ENCODE results near the gene TLR4.

TLR4 gene

DNA sequence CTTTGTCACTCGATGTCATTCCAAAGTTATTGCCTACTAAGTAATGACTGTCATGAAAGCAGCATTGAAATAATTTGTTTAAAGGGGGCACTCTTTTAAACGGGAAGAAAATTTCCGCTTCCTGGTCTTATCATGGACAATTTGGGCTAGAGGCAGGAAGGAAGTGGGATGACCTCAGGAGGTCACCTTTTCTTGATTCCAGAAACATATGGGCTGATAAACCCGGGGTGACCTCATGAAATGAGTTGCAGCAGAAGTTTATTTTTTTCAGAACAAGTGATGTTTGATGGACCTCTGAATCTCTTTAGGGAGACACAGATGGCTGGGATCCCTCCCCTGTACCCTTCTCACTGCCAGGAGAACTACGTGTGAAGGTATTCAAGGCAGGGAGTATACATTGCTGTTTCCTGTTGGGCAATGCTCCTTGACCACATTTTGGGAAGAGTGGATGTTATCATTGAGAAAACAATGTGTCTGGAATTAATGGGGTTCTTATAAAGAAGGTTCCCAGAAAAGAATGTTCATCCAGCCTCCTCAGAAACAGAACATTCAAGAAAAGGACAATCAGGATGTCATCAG, 11.3 kb downstream of the TLR4 start:
- DNase-seq, result no peak

GRCh38 chr9:117718085-117718484, 13.9 kb downstream of the TLR4 start:
- DNase-seq, result no peak

DNA sequence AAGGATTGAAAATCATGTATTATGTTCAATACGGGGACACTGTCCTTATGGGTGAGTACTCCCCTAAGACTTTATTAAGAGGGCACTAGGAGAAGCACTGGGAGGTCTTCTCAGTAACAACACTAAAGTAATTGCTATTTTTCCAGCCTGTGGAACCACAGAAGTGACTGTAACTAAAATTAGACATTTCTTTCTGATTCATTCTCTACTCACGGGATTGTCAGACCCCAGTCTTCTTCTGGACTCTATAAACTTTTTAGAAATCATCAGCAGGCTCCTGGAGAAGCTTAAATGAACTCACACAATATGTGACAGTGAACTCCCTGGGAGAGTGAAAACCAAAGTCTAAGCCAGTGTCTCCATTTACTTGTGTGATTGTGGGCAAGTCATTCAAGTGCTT, 14.5 kb downstream of the TLR4 start:
- DNase-seq, result no peak

- no peak for DNase-seq
Measured at GRCh38 chr9:117719161-117719920, 15.1 kb downstream of the TLR4 start.

DNA sequence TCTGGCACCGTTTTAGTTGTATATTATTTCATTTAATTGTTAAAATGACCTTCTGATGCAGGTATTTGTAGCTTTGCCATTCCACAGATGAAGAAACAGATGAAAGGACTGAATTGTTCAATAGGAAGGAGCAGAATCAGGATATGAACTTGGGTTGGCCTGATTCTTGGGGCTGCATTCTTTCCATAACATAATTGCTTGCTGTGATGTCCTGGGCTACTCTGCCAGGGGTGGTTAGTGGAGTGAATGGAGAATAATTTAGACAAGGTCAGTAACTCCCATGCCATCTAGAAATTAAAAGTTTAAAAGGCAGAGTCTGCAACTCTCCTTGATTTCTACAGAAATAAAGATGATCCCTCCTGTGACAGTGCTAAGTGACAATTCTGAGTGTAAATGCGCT, 15.9 kb downstream of the TLR4 start:
- no peak for DNase-seq

DNA sequence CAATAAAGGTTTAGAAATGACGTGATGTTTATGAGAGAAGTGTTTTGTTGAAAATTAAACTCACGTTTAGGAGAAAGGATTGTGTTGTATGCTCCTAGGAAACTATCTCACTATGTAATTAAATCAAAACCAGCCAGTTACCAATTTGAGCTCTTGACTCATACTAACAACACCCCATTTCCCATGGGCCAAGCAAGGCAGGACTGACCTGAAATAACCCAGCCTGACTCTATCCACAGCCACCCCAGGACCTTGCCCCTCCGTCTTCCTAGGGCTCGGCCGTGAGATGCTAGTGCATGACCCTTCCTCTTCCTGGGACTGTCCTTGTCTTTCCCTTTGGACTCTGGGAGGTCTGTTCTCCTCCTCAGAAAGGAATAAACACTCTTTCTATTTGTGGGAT, 16.4 kb downstream of the TLR4 start:
- DNase-seq, result no peak

- DNase-seq, result no peak
Measured at GRCh38 chr9:117720987-117721386, 16.8 kb downstream of the TLR4 start.

DNA sequence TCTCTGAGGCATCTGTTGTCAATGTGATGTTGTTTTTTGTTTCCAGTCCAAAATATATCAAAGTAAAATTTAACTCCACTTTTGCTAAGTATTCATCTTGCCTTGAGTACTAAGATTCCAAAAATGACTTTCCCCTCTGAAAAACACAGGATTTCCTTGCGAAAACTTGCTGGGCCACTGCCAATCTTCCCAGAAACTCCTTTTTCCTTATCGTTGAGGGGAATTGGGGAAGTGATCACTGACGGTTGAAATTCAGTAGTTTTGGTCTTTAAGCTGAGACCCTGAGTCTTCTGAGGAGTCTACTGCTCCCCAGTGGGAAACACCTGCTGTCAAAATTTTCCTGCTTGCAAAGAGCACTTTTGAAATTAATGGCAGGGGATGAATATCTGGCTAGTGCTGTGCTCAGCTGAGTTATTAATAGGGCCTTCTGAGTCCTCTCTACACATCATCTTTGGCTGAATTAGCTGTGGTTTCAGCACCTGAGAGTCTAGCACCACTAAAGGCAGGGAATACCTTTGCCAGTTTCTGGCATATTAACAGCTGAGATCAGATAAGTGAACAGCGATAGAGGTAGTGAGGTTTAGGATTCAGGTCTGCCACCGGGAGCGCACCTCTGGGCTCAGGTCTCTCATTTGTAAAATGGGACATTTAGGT, 18.0 kb downstream of the TLR4 start:
- DNase-seq, result no peak

- DNase-seq, result no peak
Measured at GRCh38 chr9:117723986-117724625, 19.9 kb downstream of the TLR4 start.

- no peak for DNase-seq
Measured at GRCh38 chr9:117725426-117725887, 21.3 kb downstream of the TLR4 start.

DNA sequence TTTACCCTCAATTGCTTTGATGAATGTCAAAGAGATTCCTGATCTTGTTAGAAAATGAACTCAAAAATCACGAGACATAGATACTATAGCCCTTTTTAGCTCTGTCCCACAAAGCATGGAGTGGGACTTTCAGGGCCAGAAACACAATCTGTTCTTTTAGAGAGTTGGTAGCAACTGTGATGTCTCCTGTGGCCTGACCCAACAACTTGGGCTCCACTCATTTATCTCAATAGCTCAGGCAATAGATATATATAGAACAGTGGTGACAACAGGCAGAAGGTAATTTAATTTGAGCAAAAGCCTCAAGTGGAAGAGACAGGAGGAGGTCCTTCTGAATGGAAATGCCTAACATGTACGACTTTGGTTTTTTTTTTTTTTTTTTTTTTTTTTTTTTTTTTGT, 25.2 kb downstream of the TLR4 start:
- no peak for DNase-seq

GRCh38 chr9:117732494-117732893, 28.3 kb downstream of the TLR4 start:
- DNase-seq, result no peak

- no peak for DNase-seq
Measured at GRCh38 chr9:117733465-117733864, 29.3 kb downstream of the TLR4 start.

DNA sequence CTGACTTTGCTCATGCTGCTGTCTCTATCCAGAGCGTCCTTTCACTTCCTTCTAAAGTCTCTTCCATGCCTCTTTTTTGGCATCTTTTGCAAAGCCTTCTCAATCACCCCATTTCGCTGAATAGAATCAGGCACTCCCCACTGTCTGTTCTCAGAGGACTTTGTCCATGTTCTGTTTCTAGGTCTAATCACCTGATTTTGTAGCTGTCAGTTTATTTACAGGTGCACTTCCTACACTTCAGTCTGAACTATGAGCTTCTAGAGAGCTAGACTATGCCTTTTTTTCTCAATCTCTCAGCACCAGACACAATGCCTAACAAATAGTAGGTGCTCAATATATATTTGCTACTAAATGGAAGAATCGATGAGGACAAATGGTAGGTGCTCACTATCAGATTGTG, 29.9 kb downstream of the TLR4 start:
- DNase-seq, result no peak

DNA sequence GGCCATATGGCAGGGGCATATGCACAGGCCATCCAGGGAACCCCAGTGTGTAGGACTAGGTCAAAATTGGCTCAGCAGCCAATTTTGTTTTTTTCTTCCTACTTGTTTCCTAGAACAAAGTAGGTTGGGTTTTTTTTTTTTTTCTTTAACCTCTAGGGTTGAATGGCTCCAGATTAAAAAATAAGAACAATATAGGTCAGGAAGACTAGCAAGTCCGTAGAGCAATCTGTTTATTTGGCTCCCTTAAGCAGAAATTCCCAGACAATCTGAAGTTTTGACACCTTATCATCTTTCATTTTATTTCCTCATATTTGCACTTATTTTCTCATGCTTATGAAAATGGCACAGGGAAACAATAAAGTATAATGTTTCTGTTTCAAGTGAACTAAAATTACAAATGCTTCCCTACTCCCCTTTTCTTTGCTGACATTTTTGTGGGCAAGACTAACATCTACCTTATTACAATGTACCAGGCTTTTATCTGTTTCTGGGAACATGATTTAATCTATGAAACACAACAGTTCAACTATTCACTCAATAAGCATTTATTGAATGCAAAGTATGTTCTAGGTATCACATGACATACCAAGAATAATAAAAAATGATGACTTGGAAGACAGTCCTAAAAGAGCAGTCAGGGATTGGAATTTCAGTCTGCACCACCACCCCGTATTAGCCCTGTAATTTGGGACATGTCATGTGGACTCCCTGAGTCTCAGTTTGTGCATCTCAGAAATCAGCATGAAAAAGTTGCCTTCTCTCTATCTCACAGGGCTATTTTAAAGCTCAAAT, 30.5 kb downstream of the TLR4 start:
- no peak for DNase-seq

DNA sequence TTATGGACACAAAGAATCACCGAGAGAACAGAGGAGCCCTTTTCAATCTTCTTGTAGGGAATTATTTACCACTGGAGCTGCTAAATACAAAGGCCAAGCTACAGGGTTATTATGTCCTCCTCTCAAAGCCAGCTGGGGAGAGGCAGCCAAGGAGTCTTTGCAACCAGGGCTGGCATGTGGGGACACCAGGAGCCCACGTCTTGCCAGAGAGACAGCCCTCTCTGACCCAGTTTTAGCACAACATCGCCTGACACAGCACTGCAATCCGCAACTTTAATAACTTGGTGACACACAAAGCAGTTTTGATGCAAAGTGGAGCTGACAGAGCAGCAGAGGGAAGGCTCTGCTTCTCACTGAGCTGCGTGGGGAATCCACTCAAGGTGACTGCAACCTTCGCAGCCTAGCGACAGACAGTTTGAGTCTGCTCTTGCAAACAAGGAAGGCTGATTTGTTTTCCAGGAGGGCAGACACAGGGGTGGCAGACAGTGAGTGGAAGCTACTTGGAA, 33.6 kb downstream of the TLR4 start:
- no peak for DNase-seq

DNA sequence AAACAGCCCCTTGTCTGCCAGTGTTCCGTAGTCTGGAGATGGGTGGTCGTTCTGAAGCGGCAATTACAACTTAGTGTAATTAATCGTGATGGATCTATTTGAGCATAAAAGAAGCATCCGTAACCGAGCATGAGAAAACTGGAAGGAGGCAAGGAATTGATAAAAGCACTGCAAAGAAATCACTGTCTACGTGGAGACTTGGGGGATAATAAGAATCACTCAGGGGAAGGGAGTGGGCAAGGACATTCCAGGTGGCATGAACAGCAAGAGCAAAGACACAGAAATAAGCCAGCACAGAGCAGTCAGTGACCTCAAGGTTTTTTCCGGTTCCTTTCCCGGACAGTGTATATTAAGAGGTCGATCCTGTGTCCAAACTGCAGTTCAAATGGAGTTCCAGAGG, 35.0 kb downstream of the TLR4 start:
- DNase-seq, result no peak

- no peak for DNase-seq
Measured at GRCh38 chr9:117739624-117740347, 35.6 kb downstream of the TLR4 start.

DNA sequence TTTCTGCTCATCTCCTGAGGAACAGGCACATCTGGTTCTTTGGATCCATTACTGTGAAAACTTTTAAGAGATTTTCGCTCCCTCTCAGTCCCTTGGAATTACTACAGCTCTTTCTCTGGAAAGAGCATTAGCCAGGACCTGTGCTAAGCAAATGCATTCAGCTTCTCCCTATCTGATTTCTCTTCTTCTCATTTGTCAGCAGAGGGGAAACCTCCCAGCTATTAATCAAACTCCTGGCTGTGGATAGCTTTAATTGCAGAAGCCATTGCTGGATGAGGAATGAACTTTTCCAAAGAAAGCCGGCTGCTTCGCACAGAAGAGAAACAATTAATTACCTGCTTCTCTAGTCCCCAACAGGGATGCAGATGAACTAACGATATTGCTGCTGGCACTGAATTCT, 37.9 kb downstream of the TLR4 start:
- DNase-seq, result no peak

DNA sequence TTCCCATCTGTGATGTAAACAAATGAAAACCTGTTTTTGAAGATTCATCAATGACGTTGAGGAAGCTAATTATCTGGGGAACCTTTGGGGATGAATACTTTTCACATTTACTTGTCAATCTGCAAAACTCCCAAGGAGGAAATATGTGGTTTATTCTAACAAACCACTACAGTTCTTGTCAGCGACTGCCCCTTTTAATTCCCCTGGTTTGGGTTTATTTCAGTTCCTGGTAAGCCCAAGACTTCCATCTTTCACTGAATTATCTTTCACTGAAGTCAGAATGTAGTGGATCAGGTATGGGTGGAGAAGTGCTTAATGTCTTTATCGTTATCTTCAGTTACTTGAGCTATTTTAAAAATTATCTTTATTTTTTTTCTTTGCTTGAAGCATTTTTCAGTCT, 40.2 kb downstream of the TLR4 start:
- no peak for DNase-seq

DNA sequence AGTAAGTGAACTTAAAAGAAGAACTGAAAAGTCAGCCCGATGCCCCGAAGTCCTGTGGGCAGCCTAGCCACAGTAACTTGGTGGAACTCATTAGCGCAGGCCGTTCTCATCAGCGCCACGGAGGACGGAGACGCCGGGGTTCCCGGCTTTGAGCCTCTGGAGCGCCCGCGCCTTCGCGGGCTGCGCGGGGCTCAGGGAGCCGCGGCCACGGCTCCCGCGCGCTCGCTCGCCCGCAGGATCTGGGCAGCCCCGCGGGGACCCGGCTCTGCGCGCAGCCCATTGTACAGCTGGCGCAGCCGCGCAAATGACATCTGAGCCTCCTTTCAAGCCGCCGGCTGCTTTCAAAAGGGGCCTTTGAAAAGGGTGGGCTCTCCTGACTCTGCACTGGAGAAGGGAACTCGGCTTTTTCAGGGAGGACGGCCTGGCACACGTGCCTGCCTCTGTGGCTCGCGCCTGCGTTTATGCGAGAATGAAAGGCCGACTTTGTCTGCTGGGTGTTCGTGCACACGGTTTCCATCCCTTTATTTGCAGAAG, 40.7 kb downstream of the TLR4 start:
- DNase-seq, result no peak

GRCh38 chr9:117745598-117745997, 41.4 kb downstream of the TLR4 start:
- no peak for DNase-seq
